ENCODE measurements around the gene TMEM185B.

TMEM185B gene

GRCh38 chr2:120220756-120221155 lies 2.4 kb downstream of the TMEM185B start:
- FAIRE-seq: no peak
- no peak for DNase-seq (ENCODE audit: insufficient read length, low spot score)
- TF ChIP-seq CTCF (IDR thresholded peaks at IDR 0.05; ENCODE audit: insufficient read depth, missing control alignments): no peak

- TF ChIP-seq CTCF (IDR thresholded peaks at IDR 0.05; ENCODE audit: insufficient read depth, missing control alignments): no peak
- no peak for FAIRE-seq
These were observed 3.4 kb downstream of the TMEM185B start for GRCh38 chr2:120219766-120220165.

GRCh38 chr2:120219291-120219690 lies 3.9 kb downstream of the TMEM185B start:
- DNase-seq (ENCODE audit: insufficient read length, low spot score) (no peak), FAIRE-seq (no peak)
- no peak for TF ChIP-seq CTCF (IDR thresholded peaks at IDR 0.05; ENCODE audit: insufficient read depth, missing control alignments)

More at GRCh38 chr2:120219766-120220165, 3.4 kb downstream of the TMEM185B start:
- no peak for DNase-seq (ENCODE audit: insufficient read length, low spot score)

- no peak for DNase-seq (ENCODE audit: insufficient read length, low spot score)
- FAIRE-seq: no peak
These were observed 5.0 kb downstream of the TMEM185B start for GRCh38 chr2:120218181-120218580.

GRCh38 chr2:120210270-120210693 lies 12.9 kb downstream of the TMEM185B start:
- FAIRE-seq (no peak), DNase-seq (ENCODE audit: insufficient read length, low spot score) (no peak)
- no peak for TF ChIP-seq CTCF (IDR thresholded peaks at IDR 0.05; ENCODE audit: insufficient read depth, missing control alignments)

More at GRCh38 chr2:120218181-120218580, 5.0 kb downstream of the TMEM185B start:
- TF ChIP-seq CTCF (IDR thresholded peaks at IDR 0.05; ENCODE audit: insufficient read depth, missing control alignments): no peak

- FAIRE-seq: no peak
- no peak for TF ChIP-seq CTCF (IDR thresholded peaks at IDR 0.05; ENCODE audit: insufficient read depth, missing control alignments)
- no peak for DNase-seq (ENCODE audit: insufficient read length, low spot score)
These were observed 13.6 kb downstream of the TMEM185B start for GRCh38 chr2:120209427-120210269.
